ENCODE measurements around the gene KNSTRN.

The KNSTRN gene

DNA sequence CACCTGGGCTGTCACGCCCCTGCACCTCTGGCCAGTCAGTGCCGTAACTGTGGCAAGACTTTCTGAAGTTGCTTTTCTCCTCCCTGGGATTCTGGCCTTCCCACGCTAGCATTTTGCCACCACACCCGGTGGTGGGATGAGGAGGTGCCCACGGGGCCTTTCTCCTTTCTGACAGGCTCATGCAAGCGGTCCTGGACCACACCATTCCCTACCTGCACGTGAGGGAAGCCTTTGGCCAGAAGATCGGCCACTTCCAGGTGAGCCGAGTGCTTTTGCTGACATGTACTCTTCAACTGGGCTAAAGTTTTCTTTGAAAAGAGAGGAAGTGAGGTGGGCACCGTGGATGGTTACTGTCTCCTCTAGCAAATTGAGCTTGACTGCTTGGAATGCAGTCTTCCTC, 32.7 kb downstream of the KNSTRN start:
- Histone ChIP-seq H3K4me1 (ENCODE audit: control insufficient read depth in 2 of 2, insufficient read depth in 2 of 2, low read length in 2 of 2) (peaks cover 4 to 7% of the 10 kb centered on the region in 2 donors), H3K27me3 (ENCODE audit: control insufficient read depth in 2 of 2, insufficient read depth in 2 of 2, low read length in 2 of 2) (no peaks in the 10 kb centered on the region), H3K9me3 (ENCODE audit: control insufficient read depth in 2 of 2, low read length in 2 of 2) (no peaks in the 10 kb centered on the region), H3K27ac (ENCODE audit: low read depth in 2 of 2, low read length in 2 of 2) (no peak overlapping the region), H3K9ac (ENCODE audit: low read depth in 1 of 2, low read length in 2 of 2) (no peak overlapping the region), H3K4me3 (ENCODE audit: low read length in 2 of 2) (no peak overlapping the region), H3K36me3 (ENCODE audit: control insufficient read depth in 2 of 2, insufficient read depth in 2 of 2, low read length in 2 of 2) (peaks cover 36 to 59% of the 10 kb centered on the region in 2 donors)

DNA sequence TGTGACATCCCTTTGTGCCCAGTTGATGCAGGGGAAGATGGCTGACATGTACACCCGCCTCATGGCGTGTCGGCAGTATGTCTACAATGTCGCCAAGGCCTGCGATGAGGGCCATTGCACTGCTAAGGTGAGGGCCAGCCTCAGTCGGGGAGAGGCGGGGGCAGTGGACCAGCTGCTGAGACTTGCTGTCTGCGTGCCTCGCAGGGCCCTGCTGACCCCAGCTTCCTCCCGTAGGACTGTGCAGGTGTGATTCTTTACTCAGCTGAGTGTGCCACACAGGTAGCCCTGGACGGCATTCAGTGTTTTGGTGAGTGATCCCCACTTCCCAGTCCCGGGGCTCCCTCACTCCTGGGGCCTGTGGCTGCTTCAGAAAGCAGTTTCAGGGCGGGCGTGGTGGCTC, 33.5 kb downstream of the KNSTRN start:
- Histone ChIP-seq H3K9ac (ENCODE audit: low read depth in 1 of 2, low read length in 2 of 2) (no peak overlapping the region), H3K27me3 (ENCODE audit: control insufficient read depth in 2 of 2, insufficient read depth in 2 of 2, low read length in 2 of 2) (no peaks in the 10 kb centered on the region), H3K4me3 (ENCODE audit: low read length in 2 of 2) (no peak overlapping the region), H3K27ac (ENCODE audit: low read depth in 2 of 2, low read length in 2 of 2) (no peak overlapping the region), H3K36me3 (ENCODE audit: control insufficient read depth in 2 of 2, insufficient read depth in 2 of 2, low read length in 2 of 2) (peaks cover 28 to 50% of the 10 kb centered on the region in 2 donors), H3K9me3 (ENCODE audit: control insufficient read depth in 2 of 2, low read length in 2 of 2) (no peaks in the 10 kb centered on the region), H3K4me1 (ENCODE audit: control insufficient read depth in 2 of 2, insufficient read depth in 2 of 2, low read length in 2 of 2) (peaks cover 6 to 15% of the 10 kb centered on the region in 2 donors)

GRCh38 chr15:40418126-40418525, 35.6 kb downstream of the KNSTRN start:
- Histone ChIP-seq H3K4me1 (ENCODE audit: control insufficient read depth in 2 of 2, insufficient read depth in 2 of 2, low read length in 2 of 2) (peaks cover 13 to 21% of the 10 kb centered on the region in 2 donors), H3K4me3 (ENCODE audit: low read length in 2 of 2) (no peak overlapping the region), H3K27me3 (ENCODE audit: control insufficient read depth in 2 of 2, insufficient read depth in 2 of 2, low read length in 2 of 2) (no peaks in the 10 kb centered on the region), H3K9me3 (ENCODE audit: control insufficient read depth in 2 of 2, low read length in 2 of 2) (no peaks in the 10 kb centered on the region), H3K9ac (ENCODE audit: low read depth in 1 of 2, low read length in 2 of 2) (no peak overlapping the region), H3K36me3 (ENCODE audit: control insufficient read depth in 2 of 2, insufficient read depth in 2 of 2, low read length in 2 of 2) (peaks cover 19 to 33% of the 10 kb centered on the region in 2 donors), H3K27ac (ENCODE audit: low read depth in 2 of 2, low read length in 2 of 2) (no peak overlapping the region)

DNA sequence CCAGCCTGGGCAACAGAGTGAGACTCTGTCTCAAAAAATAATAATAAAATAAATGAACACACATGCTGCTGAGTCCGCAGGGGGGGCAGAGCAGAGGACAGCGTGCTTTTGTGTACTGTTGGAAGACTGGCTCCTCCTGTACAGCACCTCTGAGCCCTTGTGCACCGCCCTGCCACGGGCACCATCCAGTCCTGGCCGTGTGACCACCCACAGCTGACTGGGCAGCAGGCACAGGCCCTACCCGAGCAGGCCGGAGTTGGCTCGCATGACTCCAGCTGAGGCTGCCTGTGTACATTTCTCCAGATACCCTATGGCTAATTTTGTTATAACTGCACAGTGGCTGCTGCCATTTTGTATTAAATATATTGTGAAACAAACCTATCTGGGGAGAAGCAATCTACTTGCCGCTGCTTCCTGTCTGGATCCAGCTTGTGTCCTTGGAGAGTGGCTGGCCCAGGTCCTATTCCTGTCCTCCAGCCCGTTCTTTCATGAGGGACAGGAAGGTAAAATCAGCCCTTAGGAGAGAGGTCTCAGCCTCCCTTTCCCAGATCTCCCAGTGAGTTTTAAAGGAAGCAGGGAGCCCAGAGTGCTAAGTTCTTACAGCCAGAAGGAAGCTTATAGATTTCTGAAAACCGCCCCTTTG, 37.7 kb downstream of the KNSTRN start:
- Histone ChIP-seq H3K36me3 (ENCODE audit: control insufficient read depth in 2 of 2, insufficient read depth in 2 of 2, low read length in 2 of 2) (peaks cover 9 to 14% of the 10 kb centered on the region in 2 donors), H3K9ac (ENCODE audit: low read depth in 1 of 2, low read length in 2 of 2) (peak overlapping the region in 1 of 2 donors; percentile 58), H3K4me3 (ENCODE audit: low read length in 2 of 2) (no peak overlapping the region)

DNA sequence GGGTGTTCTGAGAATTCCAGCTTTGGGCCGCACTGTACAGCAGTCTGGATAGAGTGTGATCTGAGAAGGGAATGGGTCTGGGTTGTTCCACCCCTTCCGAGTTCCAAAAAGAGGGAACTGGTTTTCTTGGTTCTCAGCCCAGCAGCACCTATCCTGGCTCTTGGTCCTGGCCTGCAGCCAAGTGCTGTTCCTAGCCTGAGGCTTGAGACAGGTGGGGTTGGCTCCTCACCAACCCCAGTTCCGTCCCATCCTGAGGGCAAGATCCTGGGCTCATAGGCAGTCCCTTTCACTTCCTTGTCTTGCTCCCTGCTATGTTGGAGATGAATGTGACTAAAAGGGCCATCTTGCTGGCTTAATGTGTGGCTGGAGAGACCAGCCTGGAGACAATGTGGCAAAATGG, 38.3 kb downstream of the KNSTRN start:
- Histone ChIP-seq H3K9me3 (ENCODE audit: control insufficient read depth in 2 of 2, low read length in 2 of 2) (no peaks in the 10 kb centered on the region), H3K36me3 (ENCODE audit: control insufficient read depth in 2 of 2, insufficient read depth in 2 of 2, low read length in 2 of 2) (peaks cover 4 to 8% of the 10 kb centered on the region in 2 donors), H3K27ac (ENCODE audit: low read depth in 2 of 2, low read length in 2 of 2) (peak overlapping the region; percentile 68 to 71), H3K4me1 (ENCODE audit: control insufficient read depth in 2 of 2, insufficient read depth in 2 of 2, low read length in 2 of 2) (peaks cover 13 to 21% of the 10 kb centered on the region in 2 donors), H3K27me3 (ENCODE audit: control insufficient read depth in 2 of 2, insufficient read depth in 2 of 2, low read length in 2 of 2) (no peaks in the 10 kb centered on the region), H3K4me3 (ENCODE audit: low read length in 2 of 2) (no peak overlapping the region), H3K9ac (ENCODE audit: low read depth in 1 of 2, low read length in 2 of 2) (peak overlapping the region; percentile 14 to 58)

More for the DNA sequence above, 37.7 kb downstream of the KNSTRN start:
- peak overlapping the region; percentile 68 to 71 for H3K27ac ChIP-seq (ENCODE audit: low read depth in 2 of 2, low read length in 2 of 2)
- H3K4me1 ChIP-seq (ENCODE audit: control insufficient read depth in 2 of 2, insufficient read depth in 2 of 2, low read length in 2 of 2), result peaks cover 13 to 21% of the 10 kb centered on the region in 2 donors
- no peaks in the 10 kb centered on the region for H3K27me3 ChIP-seq (ENCODE audit: control insufficient read depth in 2 of 2, insufficient read depth in 2 of 2, low read length in 2 of 2)
- H3K9me3 ChIP-seq (ENCODE audit: control insufficient read depth in 2 of 2, low read length in 2 of 2), result no peaks in the 10 kb centered on the region

GRCh38 chr15:40421246-40422157, 39.0 kb downstream of the KNSTRN start:
- H3K4me1 ChIP-seq (ENCODE audit: control insufficient read depth in 2 of 2, insufficient read depth in 2 of 2, low read length in 2 of 2), result peaks cover 13 to 21% of the 10 kb centered on the region in 2 donors
- H3K9ac ChIP-seq (ENCODE audit: low read depth in 1 of 2, low read length in 2 of 2), result peak overlapping the region in 1 of 2 donors; percentile 58
- peaks cover 0 to 4% of the 10 kb centered on the region in 2 donors for H3K36me3 ChIP-seq (ENCODE audit: control insufficient read depth in 2 of 2, insufficient read depth in 2 of 2, low read length in 2 of 2)
- H3K27ac ChIP-seq (ENCODE audit: low read depth in 2 of 2, low read length in 2 of 2), result peak overlapping the region; percentile 68 to 71
- peak overlapping the region; percentile 44 to 50 for H3K4me3 ChIP-seq (ENCODE audit: low read length in 2 of 2)
- no peaks in the 10 kb centered on the region for H3K9me3 ChIP-seq (ENCODE audit: control insufficient read depth in 2 of 2, low read length in 2 of 2)
- H3K27me3 ChIP-seq (ENCODE audit: control insufficient read depth in 2 of 2, insufficient read depth in 2 of 2, low read length in 2 of 2), result no peaks in the 10 kb centered on the region

DNA sequence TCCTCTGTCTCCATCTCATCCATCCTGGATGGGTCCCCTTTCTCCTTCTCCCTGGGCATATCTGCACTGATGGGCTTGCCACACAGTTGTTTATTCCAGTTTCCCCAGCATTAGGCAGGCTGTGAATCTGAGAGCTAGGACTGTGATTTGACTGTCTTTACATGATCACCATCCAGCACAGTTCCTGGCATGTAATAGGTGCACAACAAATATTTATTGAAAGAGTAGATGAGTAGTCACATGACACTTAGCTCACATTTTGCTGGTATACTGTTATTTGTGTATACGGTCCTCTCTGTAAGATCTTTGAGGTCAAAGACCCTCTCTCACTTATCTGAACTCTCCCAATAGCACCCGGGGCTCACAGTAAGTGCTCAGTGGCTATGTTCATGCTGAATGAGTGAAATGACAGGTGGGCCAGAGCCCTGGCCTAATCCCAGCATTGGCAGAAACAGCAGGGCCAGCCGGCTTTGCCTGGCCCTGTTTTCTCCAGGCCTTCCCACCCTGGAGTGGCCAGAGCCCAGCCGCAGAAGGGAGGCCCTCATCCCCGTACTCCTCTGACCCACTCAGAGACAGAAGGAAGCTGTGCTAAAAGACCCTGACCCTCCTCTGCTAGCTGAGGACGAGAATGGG, 42.1 kb downstream of the KNSTRN start:
- no peaks in the 10 kb centered on the region for H3K27me3 ChIP-seq (ENCODE audit: control insufficient read depth in 2 of 2, insufficient read depth in 2 of 2, low read length in 2 of 2)
- H3K9me3 ChIP-seq (ENCODE audit: control insufficient read depth in 2 of 2, low read length in 2 of 2), result no peaks in the 10 kb centered on the region
- no peaks in the 10 kb centered on the region for H3K36me3 ChIP-seq (ENCODE audit: control insufficient read depth in 2 of 2, insufficient read depth in 2 of 2, low read length in 2 of 2)
- peaks cover 13 to 21% of the 10 kb centered on the region in 2 donors for H3K4me1 ChIP-seq (ENCODE audit: control insufficient read depth in 2 of 2, insufficient read depth in 2 of 2, low read length in 2 of 2)
- H3K27ac ChIP-seq (ENCODE audit: low read depth in 2 of 2, low read length in 2 of 2), result no peak overlapping the region
- no peak overlapping the region for H3K9ac ChIP-seq (ENCODE audit: low read depth in 1 of 2, low read length in 2 of 2)
- no peak overlapping the region for H3K4me3 ChIP-seq (ENCODE audit: low read length in 2 of 2)

- Histone ChIP-seq H3K4me1 (ENCODE audit: control insufficient read depth in 2 of 2, insufficient read depth in 2 of 2, low read length in 2 of 2) (peaks cover 10 to 16% of the 10 kb centered on the region in 2 donors), H3K4me3 (ENCODE audit: low read length in 2 of 2) (no peak overlapping the region), H3K36me3 (ENCODE audit: control insufficient read depth in 2 of 2, insufficient read depth in 2 of 2, low read length in 2 of 2) (no peaks in the 10 kb centered on the region), H3K27me3 (ENCODE audit: control insufficient read depth in 2 of 2, insufficient read depth in 2 of 2, low read length in 2 of 2) (no peaks in the 10 kb centered on the region), H3K9ac (ENCODE audit: low read depth in 1 of 2, low read length in 2 of 2) (no peak overlapping the region), H3K27ac (ENCODE audit: low read depth in 2 of 2, low read length in 2 of 2) (no peak overlapping the region), H3K9me3 (ENCODE audit: control insufficient read depth in 2 of 2, low read length in 2 of 2) (no peaks in the 10 kb centered on the region)
These were observed 43.2 kb downstream of the KNSTRN start for GRCh38 chr15:40425681-40426080.

- H3K9me3 ChIP-seq (ENCODE audit: control insufficient read depth in 2 of 2, low read length in 2 of 2), result no peaks in the 10 kb centered on the region
These were observed 44.7 kb downstream of the KNSTRN start for GRCh38 chr15:40427188-40427587.

GRCh38 chr15:40428185-40428584, 45.7 kb downstream of the KNSTRN start:
- no peak overlapping the region for H3K4me3 ChIP-seq (ENCODE audit: low read length in 2 of 2)
- no peak overlapping the region for H3K27ac ChIP-seq (ENCODE audit: low read depth in 2 of 2, low read length in 2 of 2)
- H3K9ac ChIP-seq (ENCODE audit: low read depth in 1 of 2, low read length in 2 of 2), result no peak overlapping the region

More at GRCh38 chr15:40427188-40427587, 44.7 kb downstream of the KNSTRN start:
- peaks cover 0 to 4% of the 10 kb centered on the region in 2 donors for H3K4me1 ChIP-seq (ENCODE audit: control insufficient read depth in 2 of 2, insufficient read depth in 2 of 2, low read length in 2 of 2)
- no peak overlapping the region for H3K27ac ChIP-seq (ENCODE audit: low read depth in 2 of 2, low read length in 2 of 2)
- no peak overlapping the region for H3K4me3 ChIP-seq (ENCODE audit: low read length in 2 of 2)
- H3K9ac ChIP-seq (ENCODE audit: low read depth in 1 of 2, low read length in 2 of 2), result no peak overlapping the region
- H3K27me3 ChIP-seq (ENCODE audit: control insufficient read depth in 2 of 2, insufficient read depth in 2 of 2, low read length in 2 of 2), result no peaks in the 10 kb centered on the region
- no peaks in the 10 kb centered on the region for H3K36me3 ChIP-seq (ENCODE audit: control insufficient read depth in 2 of 2, insufficient read depth in 2 of 2, low read length in 2 of 2)

More at GRCh38 chr15:40428185-40428584, 45.7 kb downstream of the KNSTRN start:
- Histone ChIP-seq H3K27me3 (ENCODE audit: control insufficient read depth in 2 of 2, insufficient read depth in 2 of 2, low read length in 2 of 2) (no peaks in the 10 kb centered on the region), H3K4me1 (ENCODE audit: control insufficient read depth in 2 of 2, insufficient read depth in 2 of 2, low read length in 2 of 2) (peaks cover 0 to 4% of the 10 kb centered on the region in 2 donors), H3K36me3 (ENCODE audit: control insufficient read depth in 2 of 2, insufficient read depth in 2 of 2, low read length in 2 of 2) (no peaks in the 10 kb centered on the region), H3K9me3 (ENCODE audit: control insufficient read depth in 2 of 2, low read length in 2 of 2) (no peaks in the 10 kb centered on the region)
